ENCODE measurements around the gene GABRG3. TPM values are rescaled to one million over a fixed set of nuclear protein-coding genes. Genes with fewer than 3 reads are reported as not detected.
A peak's percentile ranks its signal among the peaks of the same experiment; 100 is the strongest.

Gene GABRG3
- total and polyA plus RNA-seq, 9 of the 15 experiments (the other 6 are each of a cell fraction or from before 2014, with no cell fraction given): 4.0 to 15.1 (median 11.2) TPM

DNA sequence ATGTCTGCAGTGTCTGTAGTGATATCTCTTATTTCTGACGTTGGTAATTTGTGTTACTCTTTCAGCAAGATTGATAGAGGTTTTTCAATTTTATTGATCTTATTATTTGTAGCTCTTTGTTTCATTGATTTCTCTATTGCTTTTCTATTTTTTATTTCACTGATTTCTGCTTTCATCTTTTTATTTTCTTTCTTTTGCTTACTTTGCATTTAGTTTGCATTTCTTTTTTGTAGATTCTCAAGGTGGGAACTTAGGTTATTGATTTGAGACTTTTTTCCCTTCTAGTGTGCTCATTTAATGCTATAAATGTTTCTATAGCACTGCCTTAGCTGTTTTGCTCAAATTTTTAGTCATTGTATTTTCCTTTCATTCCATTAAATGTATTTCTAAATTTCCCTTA is 49.5 kb upstream of the GABRG3 start:
- 0% methylated on average over 1 of the region's 1 CpG for WGBS (ENCODE audit: insufficient coverage, low coverage, missing lambda C conversion rate)
- intact Hi-C loops (cut with micrococcal nuclease): no loop called here
- no peak overlapping the region for H3K4me2 ChIP-seq (ENCODE audit: insufficient read depth, low read length)
- H3K9ac ChIP-seq (ENCODE audit: insufficient read depth in 1 of 2, low read depth in 2 of 2, low read length in 2 of 2): no peak overlapping the region
- no peaks in the 10 kb centered on the region for H4K20me1 ChIP-seq (replicated peaks; ENCODE audit: control insufficient read depth, insufficient read depth, low read length)
- no peaks in the 10 kb centered on the region for H3K9me3 ChIP-seq (replicated peaks; ENCODE audit: control insufficient read depth, insufficient read depth, low read depth, low read length)
- CTCF ChIA-PET (ENCODE audit: low intra/inter-chr PET ratio): no interaction called here
- no peaks in the 10 kb centered on the region for H3K4me1 ChIP-seq (replicated peaks in 1 of 2; ENCODE audit: control insufficient read depth in 2 of 2, insufficient read depth in 2 of 2, low read length in 2 of 2)
- H3K36me3 ChIP-seq (ENCODE audit: control insufficient read depth, insufficient read depth, low read length): no peaks in the 10 kb centered on the region
- no peak overlapping the region for H3K4me3 ChIP-seq
- no peak overlapping the region for H2AFZ ChIP-seq (ENCODE audit: low read depth, low read length)
- H3K9me1 ChIP-seq (ENCODE audit: control insufficient read depth, insufficient read depth, low read length): no peaks in the 10 kb centered on the region
- ATAC-seq (no peak), DNase-seq (ENCODE audit: extremely low read depth in 1 of 4, low spot score in 3 of 4) (no peak), FAIRE-seq (no peak)
- no peak overlapping the region for H3K27ac ChIP-seq (ENCODE audit: extremely low read depth, low read depth, low read length)
- H3K27me3 ChIP-seq (ENCODE audit: control insufficient read depth in 2 of 2, insufficient read depth in 2 of 2, low read length in 2 of 2): no peaks in the 10 kb centered on the region
- POLR2A ChIA-PET: no interaction called here
- in situ Hi-C loops (cut with MboI): no loop called here
- H3K79me2 ChIP-seq (ENCODE audit: control insufficient read depth, insufficient read depth, low read length): no peaks in the 10 kb centered on the region
- TF ChIP-seq ZNF316 (IDR thresholded peaks at IDR 0.05): peak; percentile 75
- TF ChIP-seq, protein P1, sequence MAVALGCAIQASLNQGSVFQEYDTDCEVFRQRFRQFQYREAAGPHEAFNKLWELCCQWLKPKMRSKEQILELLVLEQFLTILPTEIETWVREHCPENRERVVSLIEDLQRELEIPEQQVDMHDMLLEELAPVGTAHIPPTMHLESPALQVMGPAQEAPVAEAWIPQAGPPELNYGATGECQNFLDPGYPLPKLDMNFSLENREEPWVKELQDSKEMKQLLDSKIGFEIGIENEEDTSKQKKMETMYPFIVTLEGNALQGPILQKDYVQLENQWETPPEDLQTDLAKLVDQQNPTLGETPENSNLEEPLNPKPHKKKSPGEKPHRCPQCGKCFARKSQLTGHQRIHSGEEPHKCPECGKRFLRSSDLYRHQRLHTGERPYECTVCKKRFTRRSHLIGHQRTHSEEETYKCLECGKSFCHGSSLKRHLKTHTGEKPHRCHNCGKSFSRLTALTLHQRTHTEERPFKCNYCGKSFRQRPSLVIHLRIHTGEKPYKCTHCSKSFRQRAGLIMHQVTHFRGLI (CRISPR knock-in tag; IDR thresholded peaks at IDR 0.05): no peak
- TF ChIP-seq, protein P2, sequence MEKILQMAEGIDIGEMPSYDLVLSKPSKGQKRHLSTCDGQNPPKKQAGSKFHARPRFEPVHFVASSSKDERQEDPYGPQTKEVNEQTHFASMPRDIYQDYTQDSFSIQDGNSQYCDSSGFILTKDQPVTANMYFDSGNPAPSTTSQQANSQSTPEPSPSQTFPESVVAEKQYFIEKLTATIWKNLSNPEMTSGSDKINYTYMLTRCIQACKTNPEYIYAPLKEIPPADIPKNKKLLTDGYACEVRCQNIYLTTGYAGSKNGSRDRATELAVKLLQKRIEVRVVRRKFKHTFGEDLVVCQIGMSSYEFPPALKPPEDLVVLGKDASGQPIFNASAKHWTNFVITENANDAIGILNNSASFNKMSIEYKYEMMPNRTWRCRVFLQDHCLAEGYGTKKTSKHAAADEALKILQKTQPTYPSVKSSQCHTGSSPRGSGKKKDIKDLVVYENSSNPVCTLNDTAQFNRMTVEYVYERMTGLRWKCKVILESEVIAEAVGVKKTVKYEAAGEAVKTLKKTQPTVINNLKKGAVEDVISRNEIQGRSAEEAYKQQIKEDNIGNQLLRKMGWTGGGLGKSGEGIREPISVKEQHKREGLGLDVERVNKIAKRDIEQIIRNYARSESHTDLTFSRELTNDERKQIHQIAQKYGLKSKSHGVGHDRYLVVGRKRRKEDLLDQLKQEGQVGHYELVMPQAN (IDR thresholded peaks at IDR 0.05; ENCODE audit: borderline replicate concordance): no peak
- TF ChIP-seq HMG20A (CRISPR knock-in tag; conservative IDR thresholded peaks at IDR 0.05): no peak
- TF ChIP-seq, protein P3, sequence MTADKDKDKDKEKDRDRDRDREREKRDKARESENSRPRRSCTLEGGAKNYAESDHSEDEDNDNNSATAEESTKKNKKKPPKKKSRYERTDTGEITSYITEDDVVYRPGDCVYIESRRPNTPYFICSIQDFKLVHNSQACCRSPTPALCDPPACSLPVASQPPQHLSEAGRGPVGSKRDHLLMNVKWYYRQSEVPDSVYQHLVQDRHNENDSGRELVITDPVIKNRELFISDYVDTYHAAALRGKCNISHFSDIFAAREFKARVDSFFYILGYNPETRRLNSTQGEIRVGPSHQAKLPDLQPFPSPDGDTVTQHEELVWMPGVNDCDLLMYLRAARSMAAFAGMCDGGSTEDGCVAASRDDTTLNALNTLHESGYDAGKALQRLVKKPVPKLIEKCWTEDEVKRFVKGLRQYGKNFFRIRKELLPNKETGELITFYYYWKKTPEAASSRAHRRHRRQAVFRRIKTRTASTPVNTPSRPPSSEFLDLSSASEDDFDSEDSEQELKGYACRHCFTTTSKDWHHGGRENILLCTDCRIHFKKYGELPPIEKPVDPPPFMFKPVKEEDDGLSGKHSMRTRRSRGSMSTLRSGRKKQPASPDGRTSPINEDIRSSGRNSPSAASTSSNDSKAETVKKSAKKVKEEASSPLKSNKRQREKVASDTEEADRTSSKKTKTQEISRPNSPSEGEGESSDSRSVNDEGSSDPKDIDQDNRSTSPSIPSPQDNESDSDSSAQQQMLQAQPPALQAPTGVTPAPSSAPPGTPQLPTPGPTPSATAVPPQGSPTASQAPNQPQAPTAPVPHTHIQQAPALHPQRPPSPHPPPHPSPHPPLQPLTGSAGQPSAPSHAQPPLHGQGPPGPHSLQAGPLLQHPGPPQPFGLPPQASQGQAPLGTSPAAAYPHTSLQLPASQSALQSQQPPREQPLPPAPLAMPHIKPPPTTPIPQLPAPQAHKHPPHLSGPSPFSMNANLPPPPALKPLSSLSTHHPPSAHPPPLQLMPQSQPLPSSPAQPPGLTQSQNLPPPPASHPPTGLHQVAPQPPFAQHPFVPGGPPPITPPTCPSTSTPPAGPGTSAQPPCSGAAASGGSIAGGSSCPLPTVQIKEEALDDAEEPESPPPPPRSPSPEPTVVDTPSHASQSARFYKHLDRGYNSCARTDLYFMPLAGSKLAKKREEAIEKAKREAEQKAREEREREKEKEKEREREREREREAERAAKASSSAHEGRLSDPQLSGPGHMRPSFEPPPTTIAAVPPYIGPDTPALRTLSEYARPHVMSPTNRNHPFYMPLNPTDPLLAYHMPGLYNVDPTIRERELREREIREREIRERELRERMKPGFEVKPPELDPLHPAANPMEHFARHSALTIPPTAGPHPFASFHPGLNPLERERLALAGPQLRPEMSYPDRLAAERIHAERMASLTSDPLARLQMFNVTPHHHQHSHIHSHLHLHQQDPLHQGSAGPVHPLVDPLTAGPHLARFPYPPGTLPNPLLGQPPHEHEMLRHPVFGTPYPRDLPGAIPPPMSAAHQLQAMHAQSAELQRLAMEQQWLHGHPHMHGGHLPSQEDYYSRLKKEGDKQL (CRISPR knock-in tag; IDR thresholded peaks at IDR 0.05; ENCODE audit: borderline replicate concordance): no peak
- no peak for TF ChIP-seq RBM15 (IDR thresholded peaks at IDR 0.05; ENCODE audit: insufficient read depth, low read length)
- peak; percentile 37; the same call in 1 of the 2 replicates for TF ChIP-seq C11orf30 (IDR thresholded peaks at IDR 0.05; ENCODE audit: low read depth)
- no peak for TF ChIP-seq ZNF146 (CRISPR knock-in tag; IDR thresholded peaks at IDR 0.05; ENCODE audit: unreplicated experiment)
- TF ChIP-seq, protein P4, sequence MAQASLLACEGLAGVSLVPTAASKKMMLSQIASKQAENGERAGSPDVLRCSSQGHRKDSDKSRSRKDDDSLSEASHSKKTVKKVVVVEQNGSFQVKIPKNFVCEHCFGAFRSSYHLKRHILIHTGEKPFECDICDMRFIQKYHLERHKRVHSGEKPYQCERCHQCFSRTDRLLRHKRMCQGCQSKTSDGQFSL (CRISPR knock-in tag; IDR thresholded peaks at IDR 0.05): no peak
- TF ChIP-seq, protein P4 (tag; IDR thresholded peaks at IDR 0.05): no peak
- no peak for TF ChIP-seq MCM7 (IDR thresholded peaks at IDR 0.05)
- no TSS peak for BruUV-seq (replicated peaks)

Data from K562 (cell line).